Kidney (tissue), 14 donors: ENCODE measurements around the gene MLLT3. TPM values are rescaled to one million over a fixed set of nuclear protein-coding genes. Genes with fewer than 3 reads are reported as not detected.

Source experiments
- DNase-seq, 5 donors: peaks; one replicate each; pipeline ENCODE4 v3.0.0-alpha.2; 2013 to 2020
- FAIRE-seq: peaks from 2 replicates; lab custom pipeline; 2012; peaks lifted over from hg19 to GRCh38; lab: Jason Lieb, UNC
- H3K27ac ChIP-seq, 2 donors: one replicate each; pipeline ENCODE4 v1.7.0; 2013; ENCODE audit warnings: low read depth in 2 of 2, low read length in 2 of 2, inconsistent platforms in 1 of 2
- H3K27me3 ChIP-seq: one replicate; pipeline ENCODE4 v1.7.1; 2013; ENCODE audit warnings: low read length, inconsistent platforms; ENCODE audit not compliant: control insufficient read depth, insufficient read depth
- H3K36me3 ChIP-seq, 3 donors: one replicate each; pipeline versions ENCODE4 v1.7.0 to v1.7.1; 2013; ENCODE audit warnings: low read length in 3 of 3, control low read depth in 1 of 3, inconsistent platforms in 1 of 3; ENCODE audit not compliant: insufficient read depth in 3 of 3, control insufficient read depth in 2 of 3
- H3K4me1 ChIP-seq, 3 donors: one replicate each; pipeline versions ENCODE4 v1.7.0 to v1.7.1; 2013; ENCODE audit warnings: low read length in 3 of 3, inconsistent platforms in 1 of 3, low read depth in 1 of 3; ENCODE audit not compliant: control insufficient read depth in 2 of 3, insufficient read depth in 2 of 3
- H3K4me3 ChIP-seq, 3 donors: one replicate each; pipeline versions ENCODE4 v1.7.0 to v1.8.1; 2013; ENCODE audit warnings: low read length in 3 of 3, control low read depth in 1 of 3, inconsistent platforms in 1 of 3
- H3K9ac ChIP-seq, 3 donors: one replicate each; pipeline versions ENCODE4 v1.7.0 to v1.7.1; 2013; ENCODE audit warnings: low read length in 3 of 3, control low read depth in 1 of 3, inconsistent platforms in 1 of 3
- H3K9me3 ChIP-seq, 3 donors: one replicate each; pipeline versions ENCODE4 v1.7.0 to v1.7.1; 2013; ENCODE audit warnings: low read length in 3 of 3, control low read depth in 1 of 3, inconsistent platforms in 1 of 3; ENCODE audit not compliant: control insufficient read depth in 2 of 3, insufficient read depth in 1 of 3
- CTCF ChIP-seq: IDR thresholded peaks from 3 replicates; pipeline ENCODE4 v1.5.1; 2012; ENCODE audit warnings: mild to moderate bottlenecking, moderate library complexity, borderline replicate concordance; ENCODE audit not compliant: insufficient read depth; ENCODE audit errors: extremely low read depth
- intact Hi-C: fragments of 100-400 bp; cut with DNase I; formaldehyde crosslinking; loops from one replicate; pipeline ENCODE4 v1.11.1; 2022
- polyA plus RNA-seq: library from polyadenylated mRNA; stranded (reverse); fragments of 350-450 nt; fragmentation: Illumina TruSeq; extraction: RNeasy Lipid Tissue Mini Kit (QIAGEN cat#74804); gene quantifications from one replicate; pipeline ENCODE4 v1.2.3, GENCODE V29; 2014; ENCODE audit warnings: low read depth, low replicate concordance; ENCODE audit not compliant: insufficient read depth
- total RNA-seq: library from RNA; stranded (reverse); fragmentation: NEBNext Ultra II Directional; extraction: Animal tissue kit (Norgen Biotek cat#: 25700); gene quantifications from one replicate; pipeline ENCODE4 v1.2.1, GENCODE V29; 2021
- donor health status: control.
- donor health status: control.
- donor health status: control.
- donor health status: control.
- donor health status: control.
- donor health status: DM: yes; HTN: yes; CAD: no.
- donor health status: Normal renal cell carcinoma (clear cell type).

The MLLT3 gene
- total and polyA plus RNA-seq, 2 donors from 2014 or later = 15.8 to 19.7 TPM

- Histone ChIP-seq H3K9ac (no peak overlapping the region), H3K27ac (no peak overlapping the region), H3K4me3 (no peak overlapping the region), H3K9me3 (no peaks in the 10 kb centered on the region), H3K36me3 (no peaks in the 10 kb centered on the region), H3K4me1 (no peaks in the 10 kb centered on the region), H3K27me3 (no peaks in the 10 kb centered on the region)
- intact Hi-C loops = no loop called here
- TF ChIP-seq CTCF = no peak
- FAIRE-seq (peak; percentile 25), DNase-seq (peak in 3 of 5 donors; percentile 23 to 66 (median 47))
Observed at GRCh38 chr9:20618361-20618802, 3.9 kb downstream of the MLLT3 start.

GRCh38 chr9:20616808-20617207, 5.5 kb downstream of the MLLT3 start:
- no peak overlapping the region for H3K27ac ChIP-seq
- intact Hi-C loops = no loop called here
- no peaks in the 10 kb centered on the region for H3K27me3 ChIP-seq
- no peak for FAIRE-seq
- no peak for TF ChIP-seq CTCF
- no peaks in the 10 kb centered on the region for H3K4me1 ChIP-seq
- no peak overlapping the region for H3K4me3 ChIP-seq
- H3K9ac ChIP-seq = no peak overlapping the region
- DNase-seq = no peak
- H3K36me3 ChIP-seq = no peaks in the 10 kb centered on the region
- H3K9me3 ChIP-seq = no peaks in the 10 kb centered on the region

- Histone ChIP-seq H3K36me3 (no peaks in the 10 kb centered on the region), H3K4me3 (no peak overlapping the region), H3K9me3 (no peaks in the 10 kb centered on the region), H3K4me1 (no peaks in the 10 kb centered on the region), H3K9ac (no peak overlapping the region), H3K27me3 (no peaks in the 10 kb centered on the region), H3K27ac (no peak overlapping the region)
- no peak for TF ChIP-seq CTCF
- DNase-seq (no peak), FAIRE-seq (no peak)
- intact Hi-C loops = no loop called here
Observed at GRCh38 chr9:20614602-20615216, 7.6 kb downstream of the MLLT3 start.
